AG04450 (cell line): ENCODE results near the gene DOK4. TPM values are rescaled to one million over a fixed set of nuclear protein-coding genes. Genes with fewer than 3 reads are reported as not detected.

Experiments
- CTCF ChIA-PET: fragments of 300-600, 350-600 bp; formaldehyde crosslinking; extraction: SDS; loops from one replicate; lab custom pipeline; 2022; ENCODE audit warnings: antibody characterized with exemption, inconsistent platforms; lab: Charles Lee
- POLR2A ChIA-PET: fragments of 350-600 bp; formaldehyde crosslinking; extraction: SDS; loops from one replicate; lab custom pipeline; 2021; ENCODE audit warnings: antibody characterized with exemption, inconsistent platforms; lab: Yijun Ruan, JAX
- DNase-seq: peaks from one replicate; pipeline ENCODE4 v3.0.0-alpha.2; 2011; ENCODE audit warnings: low read depth, low spot score
- H3K27ac ChIP-seq: one replicate; pipeline ENCODE4 v1.5.1; 2012; ENCODE audit warnings: low read depth, low read length, control low read depth
- H3K27me3 ChIP-seq: one replicate; pipeline ENCODE4 v1.6.0; 2012; ENCODE audit warnings: low read length; ENCODE audit not compliant: control insufficient read depth, insufficient read depth
- H3K4me3 ChIP-seq: 2 replicates; pipeline ENCODE4 v1.5.1; 2011; ENCODE audit warnings: mild to moderate bottlenecking, low read depth, low read length, control low read depth
- H3K9me3 ChIP-seq: 2 replicates; pipeline ENCODE4 v1.5.1; 2012; ENCODE audit warnings: low read length; ENCODE audit not compliant: control insufficient read depth, insufficient read depth
- polyA plus RNA-seq: library from polyadenylated mRNA; depleted of rRNA; stranded (reverse); fragments of >200 nt; gene quantifications from 2 replicates; pipeline ENCODE4 v1.2.3, GENCODE V29; 2011
- TF ChIP-seq, protein P1 (sequence below): IDR thresholded peaks from 2 replicates; pipeline ENCODE4 v1.5.1; 2011; ENCODE audit warnings: low read depth, low read length, control low read depth, inconsistent platforms

The DOK4 gene
- polyA plus RNA-seq, 1 experiment, result 12.5 TPM

DNA sequence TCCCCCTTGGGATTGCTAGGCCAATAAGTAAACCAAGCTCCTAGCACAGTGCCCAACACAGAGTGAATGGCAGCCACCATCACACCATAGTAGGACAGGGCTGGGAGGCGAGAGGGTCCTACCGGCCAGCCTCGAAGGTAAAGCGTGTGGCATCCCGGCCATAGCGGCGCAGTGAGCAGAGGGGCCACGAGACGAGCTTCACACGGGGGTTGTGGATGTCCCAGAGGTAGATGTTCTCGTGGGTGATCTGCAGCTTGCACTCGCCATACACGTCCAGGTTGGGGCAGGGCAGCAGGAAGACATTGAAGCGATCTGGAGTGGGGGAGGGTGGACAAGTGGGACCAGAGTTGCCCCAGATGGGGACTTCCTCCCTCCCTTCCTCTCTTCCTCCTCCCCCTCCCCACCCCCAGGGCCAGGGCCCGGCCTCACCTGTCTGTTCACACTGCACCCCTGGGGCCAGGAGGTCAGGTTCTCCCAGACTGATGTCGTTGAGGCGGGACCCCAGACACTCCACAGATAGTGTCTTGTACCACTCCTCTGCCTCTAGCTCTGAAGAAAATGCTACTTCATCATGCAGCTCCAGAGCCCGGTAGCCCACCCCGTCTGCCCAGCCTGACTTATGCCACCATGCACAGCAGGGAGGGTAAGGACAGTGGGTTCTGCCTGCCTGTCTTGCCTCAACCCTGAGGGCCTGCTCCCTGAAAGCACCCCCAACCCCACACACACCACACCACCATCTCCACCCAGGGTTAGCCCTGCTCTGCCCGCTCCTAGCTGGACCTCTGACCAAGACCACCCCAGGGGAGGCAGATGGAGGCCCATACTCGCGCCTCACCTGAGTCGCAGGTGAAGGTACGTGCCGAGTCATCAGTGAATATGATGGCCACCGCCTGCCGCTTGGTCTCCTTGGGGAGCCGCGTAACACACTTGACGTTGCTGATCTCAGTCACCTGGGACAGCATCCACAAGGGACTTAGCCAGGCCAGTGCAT lies 11.3 kb downstream of the DOK4 start:
- no peaks in the 10 kb centered on the region for H3K27me3 ChIP-seq
- H3K9me3 ChIP-seq, result no peaks in the 10 kb centered on the region; the same call in 1 of the 2 replicates
- no peak overlapping the region for H3K4me3 ChIP-seq
- H3K27ac ChIP-seq, result no peak overlapping the region
- ChIA-PET POLR2A (no interaction called here), CTCF (interaction anchor here (0.6 to 1.1 kb wide), 2 partner anchors 13 to 222 kb away, joined by 6 read pairs; partner anchors contain the start of gene POLR2C)
- DNase-seq, result no peak
- TF ChIP-seq, protein P1, sequence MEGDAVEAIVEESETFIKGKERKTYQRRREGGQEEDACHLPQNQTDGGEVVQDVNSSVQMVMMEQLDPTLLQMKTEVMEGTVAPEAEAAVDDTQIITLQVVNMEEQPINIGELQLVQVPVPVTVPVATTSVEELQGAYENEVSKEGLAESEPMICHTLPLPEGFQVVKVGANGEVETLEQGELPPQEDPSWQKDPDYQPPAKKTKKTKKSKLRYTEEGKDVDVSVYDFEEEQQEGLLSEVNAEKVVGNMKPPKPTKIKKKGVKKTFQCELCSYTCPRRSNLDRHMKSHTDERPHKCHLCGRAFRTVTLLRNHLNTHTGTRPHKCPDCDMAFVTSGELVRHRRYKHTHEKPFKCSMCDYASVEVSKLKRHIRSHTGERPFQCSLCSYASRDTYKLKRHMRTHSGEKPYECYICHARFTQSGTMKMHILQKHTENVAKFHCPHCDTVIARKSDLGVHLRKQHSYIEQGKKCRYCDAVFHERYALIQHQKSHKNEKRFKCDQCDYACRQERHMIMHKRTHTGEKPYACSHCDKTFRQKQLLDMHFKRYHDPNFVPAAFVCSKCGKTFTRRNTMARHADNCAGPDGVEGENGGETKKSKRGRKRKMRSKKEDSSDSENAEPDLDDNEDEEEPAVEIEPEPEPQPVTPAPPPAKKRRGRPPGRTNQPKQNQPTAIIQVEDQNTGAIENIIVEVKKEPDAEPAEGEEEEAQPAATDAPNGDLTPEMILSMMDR, result no peak

DNA sequence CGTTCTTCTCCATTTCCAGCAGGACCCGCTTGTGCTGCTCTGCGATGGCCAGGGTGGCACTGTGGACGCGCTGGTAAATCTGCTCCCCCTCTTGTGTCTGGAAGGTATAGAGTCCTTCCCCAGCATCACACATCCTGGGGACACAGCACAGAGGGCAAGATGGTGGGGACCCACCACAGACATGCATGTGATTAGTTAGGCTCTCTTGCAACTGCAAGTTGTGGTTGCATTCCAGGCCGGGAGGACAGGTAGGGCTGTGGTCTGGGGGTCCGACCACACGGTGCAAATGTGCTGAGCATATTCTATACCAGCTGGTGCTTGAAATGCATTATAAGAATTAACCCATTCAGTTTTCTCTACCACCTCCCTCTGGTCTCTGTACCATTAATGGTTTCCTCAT lies 12.4 kb downstream of the DOK4 start:
- ChIA-PET POLR2A (no interaction called here), CTCF (interaction anchor here (1.1 to 3.8 kb wide), 2 partner anchors 12 kb away, joined by 6 to 13 read pairs; partner anchors contain the start of gene POLR2C)
- Histone ChIP-seq H3K27ac (no peak overlapping the region), H3K9me3 (no peaks in the 10 kb centered on the region; the same call in 1 of the 2 replicates), H3K4me3 (no peak overlapping the region), H3K27me3 (no peaks in the 10 kb centered on the region)
- TF ChIP-seq, protein P1, result no peak
- no peak for DNase-seq

DNA sequence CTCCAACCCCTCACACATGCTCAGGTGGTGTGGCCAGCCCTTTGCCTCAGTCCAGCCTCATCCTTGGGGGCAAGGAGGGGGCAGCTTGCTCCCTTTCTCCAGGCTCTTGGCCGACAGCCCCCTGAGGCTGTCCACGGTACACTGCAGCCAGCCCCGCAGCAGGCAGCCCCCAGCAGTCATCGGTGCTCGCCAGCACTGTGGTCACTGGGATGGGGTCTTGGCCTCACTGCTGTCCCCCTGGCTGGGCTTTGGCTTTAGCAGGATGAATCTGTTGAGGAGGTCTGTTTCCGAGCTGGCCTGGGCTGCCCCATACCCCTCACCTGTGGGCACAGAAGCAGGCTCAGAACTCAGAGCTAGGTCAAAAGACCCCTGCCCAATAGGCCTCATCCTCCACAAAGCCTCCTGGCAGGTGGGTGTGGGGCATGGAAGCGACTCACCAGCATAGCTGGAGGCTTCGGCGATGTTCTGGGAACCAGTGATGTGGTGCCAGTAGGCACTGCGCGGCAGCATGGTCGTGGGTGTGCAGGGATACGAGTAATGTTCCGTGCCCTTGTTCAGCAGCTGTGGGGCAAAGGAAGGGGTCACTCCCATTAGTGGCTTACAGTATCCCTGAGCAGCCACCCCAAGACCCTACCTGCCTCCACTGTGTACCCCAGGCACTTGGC lies 13.0 kb downstream of the DOK4 start:
- Histone ChIP-seq H3K4me3 (no peak overlapping the region), H3K27me3 (no peaks in the 10 kb centered on the region), H3K9me3 (no peaks in the 10 kb centered on the region), H3K27ac (no peak overlapping the region)
- DNase-seq, result no peak
- ChIA-PET POLR2A (no interaction called here), CTCF (interaction anchor here (3.8 kb wide), 1 partner anchor 11 kb away, joined by 13 read pairs; the partner anchor contains the start of gene POLR2C)
- TF ChIP-seq, protein P1, result no peak

DNA sequence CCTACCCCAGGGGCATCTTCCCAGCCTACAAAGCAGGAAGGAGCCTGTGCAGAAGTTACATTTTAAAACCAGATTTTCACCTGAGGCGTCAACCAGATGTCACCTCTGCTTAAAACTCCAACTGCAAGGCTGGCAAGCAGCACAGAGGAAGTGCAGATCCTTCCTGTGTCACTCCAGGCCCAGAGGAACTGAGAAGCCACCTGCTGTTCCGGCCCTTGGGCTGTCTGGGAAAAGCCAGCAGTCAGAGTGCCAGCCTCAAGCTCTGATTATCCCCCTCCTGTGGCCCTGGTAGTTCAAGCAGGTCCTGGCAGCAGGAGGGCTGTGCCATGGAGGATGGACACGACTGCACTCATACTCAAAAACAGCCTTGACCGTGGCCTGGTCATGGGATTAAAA lies 13.6 kb downstream of the DOK4 start:
- Histone ChIP-seq H3K27ac (no peak overlapping the region), H3K4me3 (no peak overlapping the region), H3K27me3 (no peaks in the 10 kb centered on the region), H3K9me3 (no peaks in the 10 kb centered on the region)
- TF ChIP-seq, protein P1, result no peak
- no peak for DNase-seq
- ChIA-PET CTCF (interaction anchor here (3.8 kb wide), 1 partner anchor 11 kb away, joined by 13 read pairs; the partner anchor contains the start of gene POLR2C), POLR2A (no interaction called here)
